PC-9 (cell line): ENCODE data around the gene METTL16. TPM values are rescaled to one million over a fixed set of nuclear protein-coding genes. Genes with fewer than 3 reads are reported as not detected.

Experiments used
- BruUV-seq: library from RNA; stranded (reverse); fragments of 400-500 nt; replicated peaks from 2 replicates; lab custom pipeline; 2021; lab: Mats Ljungman, UMichigan
- CTCF ChIA-PET: fragments of 300-600 bp; sonication (Branson Sonifier 250); formaldehyde crosslinking; loops from one replicate; lab custom pipeline; 2022; ENCODE audit warnings: antibody characterized with exemption; lab: Charles Lee
- POLR2A ChIA-PET: fragments of 300-600 bp; sonication (Branson Sonifier 250); formaldehyde crosslinking; loops from one replicate; lab custom pipeline; 2022; ENCODE audit warnings: antibody characterized with exemption; ENCODE audit not compliant: unreplicated experiment; lab: Charles Lee
- DNase-seq, 2 experiments: peaks; one replicate each; pipeline versions ENCODE4 v3.0.0 to v3.0.0-alpha.2; 2015 to 2022; ENCODE audit warnings: mixed read lengths in 1 of 2
- H2AFZ ChIP-seq: fragments of 200-600 bp; sonication (generic); 2 replicates; pipeline ENCODE4 v1.8.1; 2017; ENCODE audit warnings: antibody characterized with exemption
- H3F3A ChIP-seq: fragments of 200-600 bp; sonication (generic); 2 replicates; pipeline ENCODE4 v1.8.1; 2017; ENCODE audit warnings: antibody characterized with exemption, mild to moderate bottlenecking, low read depth; ENCODE audit not compliant: insufficient read depth
- H3K27ac ChIP-seq: fragments of 200-600 bp; sonication (generic); 2 replicates; pipeline ENCODE4 v1.6.1; 2016; ENCODE audit warnings: mixed run types
- H3K27me3 ChIP-seq: fragments of 200-600 bp; sonication (generic); 2 replicates; pipeline ENCODE4 v1.6.1; 2016; ENCODE audit warnings: low read depth, mixed run types; ENCODE audit not compliant: insufficient read depth
- H3K36me3 ChIP-seq: fragments of 200-600 bp; sonication (generic); 2 replicates; pipeline ENCODE4 v1.6.1; 2016; ENCODE audit warnings: low read depth, mixed run types
- H3K4me1 ChIP-seq: fragments of 200-600 bp; sonication (generic); replicated peaks from 2 replicates; pipeline ENCODE4 v1.6.1; 2016; ENCODE audit warnings: mixed run types; ENCODE audit not compliant: insufficient read depth
- H3K4me2 ChIP-seq: fragments of 200-600 bp; sonication (generic); 2 replicates; pipeline ENCODE4 v1.6.1; 2017; ENCODE audit warnings: mixed run types
- H3K4me3 ChIP-seq: fragments of 200-600 bp; sonication (generic); 2 replicates; pipeline ENCODE4 v1.6.1; 2016; ENCODE audit warnings: mixed run types
- H3K79me2 ChIP-seq: fragments of 200-600 bp; sonication (generic); 2 replicates; pipeline ENCODE4 v1.6.1; 2017; ENCODE audit warnings: low read depth, mixed run types
- H3K9me2 ChIP-seq: fragments of 200-600 bp; sonication (generic); 2 replicates; pipeline ENCODE4 v1.8.1; 2017; ENCODE audit warnings: mild to moderate bottlenecking; ENCODE audit not compliant: insufficient read depth
- H3K9me3 ChIP-seq: fragments of 200-600 bp; sonication (generic); 2 replicates; pipeline ENCODE4 v1.8.1; 2016; ENCODE audit warnings: low read depth; ENCODE audit not compliant: insufficient read depth
- H4K20me1 ChIP-seq: fragments of 200-600 bp; sonication (generic); 2 replicates; pipeline ENCODE4 v1.8.1; 2017; ENCODE audit not compliant: insufficient read depth
- EZH2 ChIP-seq: fragments of 200-600 bp; sonication (generic); IDR thresholded peaks from 2 replicates; pipeline ENCODE4 v1.8.0; 2017; ENCODE audit warnings: antibody characterized with exemption, low read depth
- intact Hi-C: fragments of 100-400 bp; cut with micrococcal nuclease; formaldehyde crosslinking; loops from one replicate; pipeline ENCODE4 v1.10.0; 2022; ENCODE audit not compliant: unreplicated experiment
- total RNA-seq: library from RNA; stranded (reverse); gene quantifications from 2 replicates; pipeline ENCODE4 v1.2.3, GENCODE V29; 2021
- TF ChIP-seq, protein P1 (sequence below): fragments of 200-600 bp; sonication (generic); conservative IDR thresholded peaks from 2 replicates; pipeline ENCODE4 v1.6.1; 2017; ENCODE audit warnings: mixed run types, antibody characterized with exemption, mild to moderate bottlenecking, moderate library complexity

METTL16 gene
- total RNA-seq, 1 experiment from 2014 or later = 46.2 TPM

DNA sequence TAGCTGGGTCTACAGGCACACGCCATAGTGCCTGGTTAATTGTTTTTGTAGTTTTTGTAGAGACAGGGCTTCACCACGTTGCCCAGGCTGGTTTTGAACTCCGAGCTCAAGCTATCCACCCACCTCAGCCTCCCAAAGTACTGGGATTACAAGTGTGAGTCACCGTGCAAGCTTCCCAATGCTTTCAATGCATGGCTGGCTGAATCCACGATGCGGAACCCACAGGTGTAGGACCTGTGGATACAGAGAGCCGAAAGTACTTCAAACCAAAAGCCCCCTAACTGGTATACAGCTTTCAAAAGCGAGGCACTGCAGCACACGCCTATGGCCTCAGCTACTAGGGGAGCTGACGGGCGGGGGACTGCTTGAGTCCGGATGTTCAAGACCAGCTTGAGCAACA, 44.8 kb downstream of the METTL16 start:
- Histone ChIP-seq H3K36me3 (peaks cover under 1% of the 10 kb centered on the region; the same call in 1 of the 2 replicates), H3K79me2 (no peaks in the 10 kb centered on the region; the same call in 1 of the 2 replicates), H3K4me3 (no peak overlapping the region), H3K9me3 (no peaks in the 10 kb centered on the region), H3F3A (0 out of 2 replicates have a peak, but pooled peaks cover 9% of the 10 kb centered on the region), H3K4me2 (no peak overlapping the region), H4K20me1 (peaks cover 6% of the 10 kb centered on the region), H3K27ac (no peak overlapping the region), H3K27me3 (no peaks in the 10 kb centered on the region), H2AFZ (no peak overlapping the region), H3K9me2 (no peaks in the 10 kb centered on the region), H3K4me1 (no peaks in the 10 kb centered on the region)
- no TSS peak for BruUV-seq
- intact Hi-C loops = no loop called here
- ChIA-PET CTCF (no interaction called here), POLR2A (no interaction called here)
- no peak for TF ChIP-seq EZH2
- TF ChIP-seq, protein P1, sequence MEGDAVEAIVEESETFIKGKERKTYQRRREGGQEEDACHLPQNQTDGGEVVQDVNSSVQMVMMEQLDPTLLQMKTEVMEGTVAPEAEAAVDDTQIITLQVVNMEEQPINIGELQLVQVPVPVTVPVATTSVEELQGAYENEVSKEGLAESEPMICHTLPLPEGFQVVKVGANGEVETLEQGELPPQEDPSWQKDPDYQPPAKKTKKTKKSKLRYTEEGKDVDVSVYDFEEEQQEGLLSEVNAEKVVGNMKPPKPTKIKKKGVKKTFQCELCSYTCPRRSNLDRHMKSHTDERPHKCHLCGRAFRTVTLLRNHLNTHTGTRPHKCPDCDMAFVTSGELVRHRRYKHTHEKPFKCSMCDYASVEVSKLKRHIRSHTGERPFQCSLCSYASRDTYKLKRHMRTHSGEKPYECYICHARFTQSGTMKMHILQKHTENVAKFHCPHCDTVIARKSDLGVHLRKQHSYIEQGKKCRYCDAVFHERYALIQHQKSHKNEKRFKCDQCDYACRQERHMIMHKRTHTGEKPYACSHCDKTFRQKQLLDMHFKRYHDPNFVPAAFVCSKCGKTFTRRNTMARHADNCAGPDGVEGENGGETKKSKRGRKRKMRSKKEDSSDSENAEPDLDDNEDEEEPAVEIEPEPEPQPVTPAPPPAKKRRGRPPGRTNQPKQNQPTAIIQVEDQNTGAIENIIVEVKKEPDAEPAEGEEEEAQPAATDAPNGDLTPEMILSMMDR = no peak
- DNase-seq = no peak

DNA sequence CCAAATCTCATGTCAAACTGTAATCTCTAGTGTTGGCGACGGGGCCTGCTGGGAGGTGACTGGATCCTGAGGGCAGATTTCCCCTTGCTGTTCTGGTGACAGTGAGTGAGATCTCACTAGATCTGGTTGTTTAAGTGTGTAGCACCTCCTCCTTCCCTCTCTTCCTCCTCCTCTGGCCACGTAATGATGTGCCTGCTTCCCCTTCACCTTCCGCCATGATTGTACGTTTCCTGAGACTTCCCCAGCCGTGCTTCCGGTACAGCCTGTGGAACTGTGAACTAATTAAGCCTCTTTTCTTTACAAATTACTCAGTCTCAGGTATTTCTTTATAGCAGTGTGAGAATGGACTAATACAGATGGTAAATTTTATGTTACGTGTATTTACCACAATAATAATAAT, 49.2 kb downstream of the METTL16 start:
- H3K4me3 ChIP-seq = no peak overlapping the region
- H3K27ac ChIP-seq = no peak overlapping the region
- no peaks in the 10 kb centered on the region for H4K20me1 ChIP-seq
- H3K4me2 ChIP-seq = no peak overlapping the region
- DNase-seq = no peak
- no peaks in the 10 kb centered on the region for H3K9me3 ChIP-seq
- H3K36me3 ChIP-seq = no peaks in the 10 kb centered on the region; the same call in 1 of the 2 replicates
- no TSS peak for BruUV-seq
- no peaks in the 10 kb centered on the region for H3K79me2 ChIP-seq
- no peak overlapping the region for H2AFZ ChIP-seq
- intact Hi-C loops = no loop called here
- peaks cover 15% of the 10 kb centered on the region; the same call in 1 of the 2 replicates for H3F3A ChIP-seq
- H3K9me2 ChIP-seq = no peaks in the 10 kb centered on the region
- no peaks in the 10 kb centered on the region for H3K27me3 ChIP-seq
- TF ChIP-seq EZH2 = no peak
- ChIA-PET CTCF (no interaction called here), POLR2A (no interaction called here)
- H3K4me1 ChIP-seq = no peaks in the 10 kb centered on the region

DNA sequence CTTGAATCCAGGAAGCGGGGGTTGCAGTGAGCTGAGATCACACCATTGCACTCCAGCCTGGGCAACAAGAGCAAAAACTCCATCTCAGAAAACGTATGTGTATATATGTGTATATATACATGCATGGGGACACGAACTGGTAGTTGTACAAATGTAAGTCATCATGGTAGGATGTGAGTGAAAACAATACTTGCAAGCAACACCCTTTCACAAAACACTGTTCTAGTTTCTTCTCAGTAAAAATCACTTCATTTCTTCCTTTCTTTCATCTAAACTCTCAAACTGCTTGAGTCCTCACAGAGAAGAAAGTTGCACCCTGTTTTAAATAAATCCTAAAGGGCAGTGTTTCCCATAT, 51.8 kb downstream of the METTL16 start:
- H4K20me1 ChIP-seq = no peaks in the 10 kb centered on the region
- no peaks in the 10 kb centered on the region for H3K9me3 ChIP-seq
- H3K4me2 ChIP-seq = no peak overlapping the region
- H3K4me3 ChIP-seq = no peak overlapping the region
- ChIA-PET CTCF (no interaction called here), POLR2A (interaction anchor here (0.6 kb wide), 1 partner anchor 76 kb away, joined by 3 read pairs; no protein-coding TSS in a partner anchor)
- no peaks in the 10 kb centered on the region for H3K9me2 ChIP-seq
- no peaks in the 10 kb centered on the region for H3K4me1 ChIP-seq
- H2AFZ ChIP-seq = no peak overlapping the region
- H3K27me3 ChIP-seq = no peaks in the 10 kb centered on the region
- H3K27ac ChIP-seq = no peak overlapping the region
- no peak for TF ChIP-seq EZH2
- TF ChIP-seq, protein P1 = no peak
- no TSS peak for BruUV-seq
- DNase-seq = no peak
- peaks cover 5% of the 10 kb centered on the region; the same call in 1 of the 2 replicates for H3K36me3 ChIP-seq
- intact Hi-C loops = no loop called here
- no peaks in the 10 kb centered on the region for H3K79me2 ChIP-seq
- H3F3A ChIP-seq = peaks cover 15% of the 10 kb centered on the region; the same call in 1 of the 2 replicates

DNA sequence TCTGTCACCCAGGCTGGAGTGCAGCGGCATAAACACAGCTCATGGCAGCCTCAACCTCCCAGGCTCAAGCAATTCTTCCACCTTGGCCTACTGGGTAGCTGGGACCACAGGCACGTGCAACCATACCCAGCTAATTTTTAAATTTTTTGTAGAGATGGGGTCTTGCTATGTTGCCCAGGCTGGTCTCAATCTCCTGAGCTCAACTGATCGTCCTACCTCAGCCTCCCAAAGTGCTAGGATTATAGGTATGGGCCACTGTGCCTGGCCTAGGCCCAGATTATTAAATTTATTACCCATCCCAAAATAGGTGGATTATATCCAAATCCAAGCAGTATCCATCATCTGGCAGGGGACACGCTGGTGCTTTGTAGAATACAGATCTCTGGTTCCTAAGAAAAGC, 53.8 kb downstream of the METTL16 start:
- Histone ChIP-seq H4K20me1 (0 out of 2 replicates have a peak, but pooled peaks cover 3% of the 10 kb centered on the region), H3K36me3 (0 out of 2 replicates have a peak, but pooled peaks cover 5% of the 10 kb centered on the region), H2AFZ (no peak overlapping the region), H3K4me3 (no peak overlapping the region), H3K9me2 (no peaks in the 10 kb centered on the region), H3K27ac (no peak overlapping the region), H3F3A (peaks cover 10% of the 10 kb centered on the region; the same call in 1 of the 2 replicates), H3K9me3 (no peaks in the 10 kb centered on the region), H3K79me2 (no peaks in the 10 kb centered on the region), H3K4me2 (no peak overlapping the region), H3K27me3 (no peaks in the 10 kb centered on the region), H3K4me1 (no peaks in the 10 kb centered on the region)
- ChIA-PET POLR2A (no interaction called here), CTCF (no interaction called here)
- no peak for TF ChIP-seq EZH2
- TF ChIP-seq, protein P1 = no peak
- BruUV-seq = no TSS peak
- DNase-seq = no peak
- intact Hi-C loops = no loop called here
